GM18858 (cell line): ENCODE data around the gene WDR74.
"Not testable (repeated sequence)": the region's sequence is repeated elsewhere in the genome, so short reads cannot be mapped to it uniquely, and the experiment has no call there.

Source experiments
- ATAC-seq: cut with Tn5 transposase; IDR thresholded peaks from one replicate; pipeline ENCODE4 v1.9.1; 2021; ENCODE audit not compliant: unreplicated experiment

The WDR74 gene

GRCh38 chr11:62839050-62839945 is at the start of gene WDR74:
TSS of gene WDR74 (minus strand) at chr11:62839590. CDS start at chr11:62839570, 20 bp downstream.
- peak; percentile 26 for ATAC-seq

GRCh38 chr11:62889126-62889483 is 49.7 kb upstream of the WDR74 start:
- ATAC-seq = no peak

GRCh38 chr11:62888406-62888805 is 49.0 kb upstream of the WDR74 start:
- no peak for ATAC-seq

- ATAC-seq = no peak
Observed at GRCh38 chr11:62885137-62885750, 45.9 kb upstream of the WDR74 start.

GRCh38 chr11:62883673-62884072 is 44.3 kb upstream of the WDR74 start:
- ATAC-seq = no peak

GRCh38 chr11:62882788-62883501 is 43.6 kb upstream of the WDR74 start:
- no peak for ATAC-seq

- no peak for ATAC-seq
Observed at GRCh38 chr11:62882431-62882749, 43.0 kb upstream of the WDR74 start.

GRCh38 chr11:62881579-62882430 is 42.4 kb upstream of the WDR74 start:
- ATAC-seq = peak; percentile 30

- peak; percentile 48 for ATAC-seq
Observed at GRCh38 chr11:62880803-62881578, 41.6 kb upstream of the WDR74 start, which contains the start of gene SLC3A2. TSS of gene SLC3A2 (plus strand) at chr11:62880896. CDS start at chr11:62881024, 128 bp downstream.

- no peak for ATAC-seq
Observed at GRCh38 chr11:62880231-62880802, 40.9 kb upstream of the WDR74 start.

GRCh38 chr11:62879235-62879978 is 40.0 kb upstream of the WDR74 start:
- ATAC-seq = no peak

- ATAC-seq = no peak
Observed at GRCh38 chr11:62876712-62877111, 37.3 kb upstream of the WDR74 start.

- ATAC-seq = no peak
Observed at GRCh38 chr11:62875698-62876478, 36.5 kb upstream of the WDR74 start.

- ATAC-seq = no peak
Observed at GRCh38 chr11:62874851-62875250, 35.5 kb upstream of the WDR74 start.

- ATAC-seq = no peak
Observed at GRCh38 chr11:62865635-62866034, 26.2 kb upstream of the WDR74 start.

- no peak for ATAC-seq
Observed at GRCh38 chr11:62863687-62864335, 24.4 kb upstream of the WDR74 start.

GRCh38 chr11:62861564-62862192 is 22.3 kb upstream of the WDR74 start:
- ATAC-seq = not testable (repeated sequence)
